ENCODE data around the gene CDK11A.
A peak's percentile ranks its signal among the peaks of the same experiment; 100 is the strongest.
"Not testable (repeated sequence)": the region's sequence is repeated elsewhere in the genome, so short reads cannot be mapped to it uniquely, and the experiment has no call there.

The CDK11A gene

DNA sequence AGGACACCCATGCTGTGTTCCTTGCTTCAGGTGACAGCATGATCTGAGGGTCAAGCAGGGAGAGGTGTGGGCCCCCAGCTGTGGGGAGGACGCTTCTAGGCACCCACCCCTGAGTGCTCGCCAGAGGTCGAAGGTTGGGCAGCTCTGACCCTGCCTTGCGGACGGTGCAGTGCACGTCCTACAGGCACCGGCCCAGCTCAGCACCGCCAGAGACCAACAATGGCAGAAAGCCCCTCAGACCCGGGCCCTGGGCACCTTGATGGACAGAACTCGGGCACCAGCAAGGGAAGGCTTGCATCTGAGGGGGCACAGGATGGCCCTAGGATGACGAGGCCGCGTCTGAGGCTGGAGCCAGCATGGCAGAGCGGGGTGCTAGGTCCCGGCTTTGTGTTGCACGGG, 29.4 kb upstream of the CDK11A start:
- no peak for DNase-seq

DNA sequence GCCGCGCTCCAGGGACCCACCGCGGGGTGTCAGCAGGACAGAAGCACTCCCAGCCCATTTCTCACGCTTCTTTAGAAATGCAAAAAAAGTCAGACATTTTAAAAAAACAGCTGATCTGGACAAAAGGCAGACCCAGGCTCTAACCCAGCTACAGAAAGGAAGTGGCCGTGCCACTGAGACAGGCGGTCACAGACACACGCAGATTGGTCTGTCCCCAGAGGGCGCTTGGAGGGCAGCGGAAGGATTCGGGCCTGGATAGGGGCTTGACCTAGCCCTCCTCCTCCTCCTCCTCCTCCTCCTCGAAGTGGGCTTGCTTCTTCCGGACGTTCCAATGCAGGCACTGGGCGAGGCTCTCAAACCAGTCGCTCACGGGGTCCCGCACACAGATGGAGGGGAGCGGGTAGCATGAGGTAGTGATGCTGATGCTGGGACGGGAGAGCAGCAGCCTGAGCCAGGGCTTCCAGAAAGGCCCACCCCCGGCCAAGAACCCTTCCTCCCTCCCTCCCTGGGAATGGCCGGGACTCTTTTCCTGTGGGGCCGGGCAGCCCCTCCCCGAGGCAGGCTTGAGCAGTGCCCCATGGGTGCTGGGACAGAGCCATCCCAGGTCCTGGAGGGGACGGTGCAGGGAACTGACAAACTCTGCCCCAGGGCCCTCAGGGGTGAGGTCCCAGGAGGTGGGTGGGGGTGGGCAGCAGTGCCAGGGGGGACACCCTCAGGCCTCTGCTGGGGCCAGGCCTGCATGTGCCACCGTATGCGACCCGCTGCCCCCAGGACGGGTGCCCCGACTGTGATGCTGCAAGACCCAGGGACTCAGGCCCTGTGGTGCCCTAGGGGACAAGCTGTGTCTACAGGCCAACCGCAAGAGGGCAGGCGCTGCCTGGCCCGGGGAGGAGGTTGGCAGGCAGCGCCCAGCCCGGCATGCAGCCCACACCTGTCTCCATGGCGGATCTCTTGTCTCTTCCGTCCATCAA, 28.8 kb upstream of the CDK11A start:
- DNase-seq: no peak

- DNase-seq: no peak
Measured at GRCh38 chr1:1752190-1752589, 28.0 kb upstream of the CDK11A start.

DNA sequence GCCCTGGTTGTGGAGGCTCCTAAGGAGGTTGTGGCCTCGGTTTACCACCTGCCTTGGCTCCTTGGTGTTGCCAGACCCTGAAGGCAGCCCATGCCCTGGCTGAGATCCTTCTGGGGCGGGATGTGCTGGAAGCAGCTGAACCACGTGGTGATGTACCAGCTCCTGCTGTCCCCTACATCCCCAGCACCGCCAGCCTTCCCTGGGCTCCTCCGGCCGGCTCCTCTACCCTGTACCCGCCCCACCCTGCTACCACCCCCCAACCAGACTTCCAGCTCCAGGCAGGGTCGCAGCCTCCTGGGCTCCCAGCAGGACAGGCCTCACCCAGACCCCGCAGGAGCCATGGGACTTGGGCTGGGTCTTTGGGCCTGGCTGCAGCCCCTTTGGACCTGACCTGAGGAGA, 25.8 kb upstream of the CDK11A start:
- DNase-seq: not testable (repeated sequence)

GRCh38 chr1:1748686-1749321, 24.6 kb upstream of the CDK11A start:
- DNase-seq: no peak

- not testable (repeated sequence) for DNase-seq
Measured at GRCh38 chr1:1746566-1746909, 22.4 kb upstream of the CDK11A start.

- peak; percentile 84 for DNase-seq
Measured at GRCh38 chr1:1745651-1746565, 21.8 kb upstream of the CDK11A start.

DNA sequence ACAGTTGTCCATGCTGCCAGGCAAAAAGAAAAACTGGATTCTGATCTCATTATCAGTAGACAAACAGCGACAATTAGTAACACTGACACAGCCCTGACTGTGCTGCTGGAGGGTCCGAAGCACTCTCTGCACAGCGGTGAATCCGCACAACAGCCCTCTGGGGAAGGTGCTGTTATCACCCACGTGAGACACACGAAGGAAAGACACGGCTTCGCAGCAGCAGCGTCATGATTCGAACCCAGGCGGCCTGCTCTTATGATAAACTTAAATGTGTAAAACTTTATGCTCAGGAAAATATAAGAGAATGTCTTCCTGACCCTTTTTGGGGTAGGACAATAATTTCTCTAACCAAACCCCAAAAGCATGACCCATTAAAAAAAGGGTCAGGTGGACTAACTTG, 18.4 kb upstream of the CDK11A start:
- not testable (repeated sequence) for DNase-seq

GRCh38 chr1:1741013-1741412, 16.9 kb upstream of the CDK11A start:
- DNase-seq: peak; percentile 75

GRCh38 chr1:1738799-1739337, 14.7 kb upstream of the CDK11A start:
- not testable (repeated sequence) for DNase-seq

- DNase-seq: not testable (repeated sequence)
Measured at GRCh38 chr1:1737675-1738590, 13.8 kb upstream of the CDK11A start.

DNA sequence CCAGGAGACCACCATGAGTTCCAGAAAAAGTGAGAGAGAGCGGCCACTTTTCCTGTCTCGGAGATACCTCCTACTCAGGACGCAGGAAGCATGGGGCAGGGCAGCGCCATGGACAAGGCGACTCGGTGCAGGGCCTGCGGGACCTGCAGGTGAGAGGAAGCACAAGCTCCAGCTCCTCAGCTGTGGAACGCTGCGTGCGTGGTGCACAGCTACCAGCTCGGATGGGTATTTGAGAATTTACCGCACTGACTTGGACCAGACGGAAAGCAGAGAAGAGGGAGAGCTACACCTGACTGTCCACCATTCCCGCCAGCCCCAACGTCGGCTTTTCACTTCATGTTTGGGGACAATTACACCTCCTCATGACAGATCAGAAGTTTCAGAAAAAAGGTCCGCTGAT, 8.2 kb upstream of the CDK11A start:
- DNase-seq: no peak

GRCh38 chr1:1730870-1731269, 6.7 kb upstream of the CDK11A start:
- no peak for DNase-seq

GRCh38 chr1:1730230-1730629, 6.1 kb upstream of the CDK11A start:
- DNase-seq: not testable (repeated sequence)

GRCh38 chr1:1729116-1729816, 5.1 kb upstream of the CDK11A start:
- not testable (repeated sequence) for DNase-seq

DNA sequence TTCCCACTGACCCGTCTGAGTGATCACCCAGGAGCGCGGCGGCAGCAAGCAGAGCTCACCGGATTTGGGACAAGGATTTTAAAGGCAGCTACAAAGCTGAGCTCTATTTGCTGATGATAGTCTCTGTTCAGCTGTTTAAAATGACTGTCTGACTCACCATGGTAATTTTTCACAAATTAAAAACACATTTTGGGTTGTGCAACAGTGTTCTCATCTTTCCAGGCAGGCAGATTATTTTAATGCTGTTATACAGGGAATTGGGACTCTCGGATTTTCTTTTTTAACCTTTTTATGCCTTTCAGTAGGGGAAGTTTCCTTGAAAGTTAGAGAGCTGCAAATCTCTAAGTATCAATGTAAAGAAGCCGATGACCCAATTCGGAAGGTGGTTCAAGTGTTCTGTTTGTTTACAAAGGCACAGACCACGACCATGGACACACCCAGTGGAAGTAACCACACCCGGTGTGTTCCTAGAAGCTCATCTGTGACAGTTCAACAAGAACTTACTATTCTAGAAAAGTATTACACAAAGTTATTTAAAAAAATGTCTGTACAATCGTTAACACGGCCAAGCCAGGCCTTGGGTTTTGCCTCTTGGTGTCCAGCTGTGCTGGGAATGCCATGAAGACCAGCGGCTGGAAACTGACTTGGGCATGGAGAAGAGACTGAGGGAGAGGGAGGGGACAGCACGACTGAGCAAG, 4.3 kb upstream of the CDK11A start:
- DNase-seq: not testable (repeated sequence)

GRCh38 chr1:1727131-1727651, 3.0 kb upstream of the CDK11A start:
- DNase-seq: not testable (repeated sequence)

DNA sequence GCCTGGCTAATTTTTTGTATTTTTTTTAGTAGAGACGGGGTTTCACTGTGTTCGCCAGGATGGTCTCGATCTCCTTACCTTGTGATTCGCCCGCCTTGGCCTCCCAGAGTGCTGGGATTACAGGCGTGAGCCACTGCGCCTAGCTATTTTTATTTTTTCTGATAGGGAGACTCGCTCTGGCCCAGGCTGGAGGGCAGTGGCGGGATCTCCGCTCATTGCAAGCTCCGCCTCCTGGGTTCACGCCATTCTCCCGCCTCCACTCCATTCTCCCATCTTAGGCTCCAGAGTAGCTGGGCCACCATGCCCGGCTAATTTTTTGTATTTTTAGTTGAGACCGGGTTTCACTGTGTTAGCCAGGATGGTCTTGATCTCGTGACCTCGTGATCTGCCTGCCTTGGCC, 1.9 kb upstream of the CDK11A start:
- not testable (repeated sequence) for DNase-seq

GRCh38 chr1:1721201-1721600, 3.0 kb downstream of the CDK11A start:
- no peak for DNase-seq
